ENCODE data around the gene KRTAP5-1. TPM values are rescaled to one million over a fixed set of nuclear protein-coding genes. Genes with fewer than 3 reads are reported as not detected.

KRTAP5-1 gene
- total and polyA plus RNA-seq, 7 donors, result not detected

DNA sequence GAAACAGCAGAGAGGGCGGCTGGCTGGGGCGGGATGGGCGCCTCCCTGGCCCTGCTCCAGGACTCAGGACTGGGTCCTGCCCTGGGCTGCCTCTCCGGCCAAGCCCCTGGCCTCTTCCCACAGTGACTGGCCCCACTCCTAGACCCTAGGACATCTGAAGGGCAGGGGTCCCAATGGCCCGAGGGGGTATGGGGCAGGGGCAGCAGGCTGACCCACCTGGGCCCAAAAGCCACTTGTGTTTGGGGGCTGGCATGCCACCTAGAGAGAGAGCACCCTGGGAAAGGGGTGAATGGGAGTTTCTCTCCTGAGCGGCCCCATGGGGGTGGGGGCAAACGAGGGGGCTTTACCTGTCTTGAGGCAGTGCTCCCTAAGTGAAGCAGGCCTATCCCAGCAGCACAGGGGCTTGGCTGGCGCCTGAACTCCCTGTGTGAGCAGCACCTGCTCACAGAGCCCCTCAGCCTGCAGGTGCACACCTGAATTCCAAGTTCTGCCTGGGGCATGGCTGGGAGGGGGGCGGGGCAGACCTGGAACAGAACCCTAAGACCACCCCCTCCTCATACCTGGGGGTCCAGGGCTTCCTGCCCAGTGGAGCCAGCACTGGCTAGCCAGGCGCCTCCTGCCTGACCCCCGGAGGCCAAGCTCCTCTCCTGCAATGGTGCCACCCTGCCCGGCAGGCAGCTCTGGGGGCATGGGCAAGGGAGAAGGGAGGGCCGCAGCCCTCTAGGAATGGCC is 29.9 kb downstream of the KRTAP5-1 start:
- intact Hi-C loops (cut with DNase I), result no loop called here
- Histone ChIP-seq H3K27me3 (ENCODE audit: insufficient read depth in 3 of 3, low read length in 2 of 3) (no peaks in the 10 kb centered on the region), H3K27ac (no peak overlapping the region), H3K9me3 (no peaks in the 10 kb centered on the region), H3K4me3 (no peak overlapping the region), H3K4me1 (peaks cover 41% of the 10 kb centered on the region), H3K36me3 (ENCODE audit: insufficient read depth in 1 of 2, low read depth in 1 of 2) (peaks cover 0 to 15% of the 10 kb centered on the region in 2 donors)
- WGBS, 3 donors, result 81 to 86% (median 85%) methylated on average over 10 to 13 of the region's 13 CpGs
- DNase-seq (peak in 1 of 2 donors; percentile 31), ATAC-seq (no peak)
- TF ChIP-seq CTCF (IDR thresholded peaks at IDR 0.05), result no peak

DNA sequence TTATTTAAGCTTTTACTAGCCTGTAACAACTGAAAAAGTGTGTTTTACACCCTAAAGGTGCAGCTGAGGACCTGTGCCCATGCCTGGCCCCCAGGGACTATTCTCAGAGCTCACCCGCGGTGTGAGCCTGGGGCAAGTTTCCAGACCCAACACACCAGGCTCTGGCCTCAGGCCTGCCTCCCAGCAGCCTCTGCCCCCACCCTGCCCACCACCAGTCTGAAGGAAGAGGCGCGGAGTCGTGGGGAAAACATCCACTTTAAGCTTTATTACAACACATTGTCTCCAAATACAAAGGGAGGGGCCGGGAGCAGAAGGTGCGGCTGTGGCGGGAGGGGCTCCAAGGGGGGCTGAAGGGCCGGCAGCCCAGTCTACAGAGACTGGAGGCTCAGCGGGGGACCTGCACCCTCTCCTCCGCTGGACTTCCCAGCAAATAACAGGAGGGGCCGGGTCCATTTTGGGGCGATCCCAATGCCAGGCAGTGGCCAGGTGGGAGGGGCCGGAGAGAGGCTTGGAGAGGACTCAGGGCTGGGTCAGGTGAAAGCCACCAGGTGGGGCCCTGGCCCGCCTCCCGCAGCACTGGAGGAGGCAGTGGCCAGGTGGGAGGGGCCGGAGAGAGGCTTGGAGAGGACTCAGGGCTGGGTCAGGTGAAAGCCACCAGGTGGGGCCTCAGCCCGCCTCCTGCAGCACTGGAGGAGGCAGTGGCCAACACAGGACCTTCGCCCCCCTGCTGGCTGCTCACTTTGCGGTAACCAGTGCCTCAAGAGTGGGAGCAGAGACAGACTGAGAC is 31.1 kb downstream of the KRTAP5-1 start:
- intact Hi-C loops (cut with DNase I), result no loop called here
- peaks cover 33% of the 10 kb centered on the region for H3K4me1 ChIP-seq
- WGBS, 3 donors, result 58 to 69% (median 69%) methylated on average over 15 to 20 of the region's 20 CpGs
- peaks cover 0 to 14% of the 10 kb centered on the region in 2 donors for H3K36me3 ChIP-seq (ENCODE audit: insufficient read depth in 1 of 2, low read depth in 1 of 2)
- no peak for ATAC-seq
- no peaks in the 10 kb centered on the region for H3K9me3 ChIP-seq
- no peaks in the 10 kb centered on the region for H3K27me3 ChIP-seq (ENCODE audit: insufficient read depth in 3 of 3, low read length in 2 of 3)
- no peak overlapping the region for H3K27ac ChIP-seq
- no peak overlapping the region for H3K4me3 ChIP-seq
- no peak for TF ChIP-seq CTCF (IDR thresholded peaks at IDR 0.05)
- DNase-seq, result no peak

DNA sequence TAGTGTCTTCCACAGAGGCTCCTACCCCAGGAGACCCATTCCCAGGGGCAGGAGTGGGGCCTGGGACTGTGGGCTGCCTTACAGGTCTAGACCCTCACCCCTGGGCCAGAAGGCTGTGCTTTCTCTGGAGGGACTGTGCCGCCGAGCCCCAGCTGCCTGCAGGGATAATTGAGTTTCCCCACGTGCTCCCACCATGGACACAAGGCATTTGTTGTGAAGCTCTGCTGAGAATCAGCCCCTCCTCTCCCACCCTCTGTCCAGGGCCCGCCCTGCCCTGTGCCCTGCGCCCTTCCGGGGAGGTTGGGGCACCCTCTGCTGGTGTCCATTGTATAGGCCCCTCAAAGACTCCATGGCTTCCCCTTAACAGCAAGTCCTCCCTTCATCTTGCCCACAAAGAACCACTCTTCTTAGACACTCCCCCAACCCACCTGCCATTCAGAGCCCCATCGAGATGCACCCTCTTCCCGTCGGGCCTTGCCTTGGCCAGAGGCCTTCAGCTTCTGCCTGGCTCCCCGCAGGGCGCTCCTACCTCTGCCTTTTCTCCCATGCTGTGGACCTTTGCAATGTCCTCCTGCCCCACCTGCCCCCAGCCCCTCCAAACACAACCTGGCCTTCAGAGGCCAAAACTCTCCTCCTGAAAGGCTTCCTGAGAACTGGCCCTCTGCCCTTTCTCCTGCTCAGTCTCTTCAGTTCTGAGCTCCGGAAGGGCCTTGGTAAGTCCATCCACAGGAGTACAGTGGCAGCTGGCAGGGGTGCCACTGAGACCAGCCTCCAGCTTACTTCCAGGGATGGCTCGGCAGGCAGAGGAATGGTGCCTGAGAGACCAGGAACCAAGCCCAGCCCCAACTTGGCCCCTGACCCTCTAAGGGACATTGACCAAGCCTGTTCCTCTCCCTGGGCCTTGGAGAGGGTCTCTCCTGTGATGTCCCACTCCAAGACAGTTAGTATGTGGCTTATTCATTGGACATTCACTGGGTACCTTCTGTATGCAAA is 35.4 kb downstream of the KRTAP5-1 start:
- DNase-seq (no peak), ATAC-seq (peak in 2 of 4 donors; percentile 21 to 30)
- Histone ChIP-seq H3K9me3 (no peaks in the 10 kb centered on the region), H3K4me3 (no peak overlapping the region), H3K4me1 (peaks cover 41% of the 10 kb centered on the region), H3K27ac (peak overlapping the region; percentile 86), H3K36me3 (ENCODE audit: insufficient read depth in 1 of 2, low read depth in 1 of 2) (no peaks in the 10 kb centered on the region), H3K27me3 (ENCODE audit: insufficient read depth in 3 of 3, low read length in 2 of 3) (peaks cover 0 to 6% (median 0%) of the 10 kb centered on the region in 3 donors)
- intact Hi-C loops (cut with DNase I), result no loop called here
- TF ChIP-seq CTCF (IDR thresholded peaks at IDR 0.05), result no peak
- WGBS, 3 donors, result 65 to 77% (median 73%) methylated on average over 13 of the region's 13 CpGs

- Histone ChIP-seq H3K36me3 (ENCODE audit: insufficient read depth in 1 of 2, low read depth in 1 of 2) (no peaks in the 10 kb centered on the region), H3K27me3 (ENCODE audit: insufficient read depth in 3 of 3, low read length in 2 of 3) (peaks cover 0 to 6% (median 0%) of the 10 kb centered on the region in 3 donors), H3K9me3 (no peaks in the 10 kb centered on the region), H3K27ac (peak overlapping the region; percentile 86), H3K4me3 (peak overlapping the region; percentile 63), H3K4me1 (peaks cover 32% of the 10 kb centered on the region)
- peak; percentile 68 to 89 for DNase-seq
- peak; percentile 82 to 91 (median 86) for ATAC-seq
- no peak for TF ChIP-seq CTCF (IDR thresholded peaks at IDR 0.05)
- 9 to 16% (median 9%) methylated on average over 23 to 34 of the region's 34 CpGs for WGBS, 3 donors
- intact Hi-C loops (cut with DNase I), result no loop called here
Measured at GRCh38 chr11:1548221-1549070, 36.6 kb downstream of the KRTAP5-1 start.
